GM23248 (cell line): ENCODE measurements around the gene ZNF622.

ENCODE experiments used
- EZH2 ChIP-seq: fragments of 200-600 bp; sonication (generic); IDR thresholded peaks from 2 replicates; pipeline ENCODE4 v1.6.1; 2018; ENCODE audit warnings: antibody characterized with exemption, mild to moderate bottlenecking; ENCODE audit not compliant: insufficient read depth, poor library complexity, severe bottlenecking
- EZH2phosphoT487 ChIP-seq: fragments of 200-600 bp; sonication (generic); IDR thresholded peaks from 2 replicates; pipeline ENCODE4 v1.6.1; 2018; ENCODE audit warnings: antibody characterized with exemption, moderate library complexity, mild to moderate bottlenecking, low read depth; ENCODE audit not compliant: insufficient read depth

DNA sequence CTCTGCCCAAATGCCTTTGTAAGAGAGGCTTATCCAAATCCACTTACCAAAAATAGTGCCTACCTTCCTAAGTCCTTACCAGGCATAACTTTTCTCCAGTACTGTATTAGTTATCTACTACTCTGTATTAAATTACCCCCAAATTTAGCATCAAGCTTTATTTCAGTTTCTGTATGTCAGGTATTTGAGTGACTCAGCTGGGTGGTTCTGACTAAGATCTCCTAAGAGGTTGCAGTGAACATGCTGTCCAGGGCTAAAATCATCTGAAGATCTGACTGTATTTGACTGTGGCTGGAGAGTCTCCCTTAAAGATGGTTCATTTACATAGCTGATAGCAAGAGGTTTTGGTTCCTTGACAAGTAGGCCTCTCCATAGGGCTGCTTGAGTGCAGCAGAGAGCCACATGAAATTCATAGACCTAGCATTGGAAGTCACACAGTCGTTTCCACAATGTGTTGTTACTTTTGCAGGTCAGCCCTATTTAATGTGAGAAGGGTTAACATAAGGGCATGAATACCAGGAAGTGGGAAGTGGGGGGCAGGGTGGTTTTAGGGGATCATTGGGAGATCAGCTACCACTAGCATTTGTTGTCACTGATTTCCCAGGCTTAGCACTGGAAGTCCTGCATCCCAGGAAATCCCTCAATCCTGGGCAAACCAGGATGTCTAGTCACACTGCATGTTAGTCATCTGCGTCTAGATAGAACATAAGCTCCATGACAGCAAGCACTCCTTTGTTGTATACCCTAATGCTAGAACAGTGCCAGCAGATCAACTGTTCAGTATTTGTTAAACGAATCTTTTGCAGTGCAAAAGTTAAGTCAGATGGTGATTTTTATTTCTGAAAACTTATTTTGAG, 2.0 kb upstream of the ZNF622 start:
- TF ChIP-seq EZH2phosphoT487 (no peak), EZH2 (no peak)
